Retinal pigment epithelial cell (primary cell): ENCODE data around the gene PTDSS2.

Source experiments
- DNase-seq: peaks from one replicate; pipeline ENCODE4 v3.0.0-alpha.2; 2010; ENCODE audit warnings: low read depth
- H3K4me3 ChIP-seq: 2 replicates; pipeline ENCODE4 v1.5.1; 2011; ENCODE audit warnings: mild to moderate bottlenecking, low read length, control low read depth, moderate library complexity
- TF ChIP-seq, protein P1 (sequence below): conservative IDR thresholded peaks from 2 replicates; pipeline ENCODE4 v1.5.1; 2011; ENCODE audit warnings: low read depth, low read length, control low read depth, inconsistent platforms

The PTDSS2 gene

DNA sequence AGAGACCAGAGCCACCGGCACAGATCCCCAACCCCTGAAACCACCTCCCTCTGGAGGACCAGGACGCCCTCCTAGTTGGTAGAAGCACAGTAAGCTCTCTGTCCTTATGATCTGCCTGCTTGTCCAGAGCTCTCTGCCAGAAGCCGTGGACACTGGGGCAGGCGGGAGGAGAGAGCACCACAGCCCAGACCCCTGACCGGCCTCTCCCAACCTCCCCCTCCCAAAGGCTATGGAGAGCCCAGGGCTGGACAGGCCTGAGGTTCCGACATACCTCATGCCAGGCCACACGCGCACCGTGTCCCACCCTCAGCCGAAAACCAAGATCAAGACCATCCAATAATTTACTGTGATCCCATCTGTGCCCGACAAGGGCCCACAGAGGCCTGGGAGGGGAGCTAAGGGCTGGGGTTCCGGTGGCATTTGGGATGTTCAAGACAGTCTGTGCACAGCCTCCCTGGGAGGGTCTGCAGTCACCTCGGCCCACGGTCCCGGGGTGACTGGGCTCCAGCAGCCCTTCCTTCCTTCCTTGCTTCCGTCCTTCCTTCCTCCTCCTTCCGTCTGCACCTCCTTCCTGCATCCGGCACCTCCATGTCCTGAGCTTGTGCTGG lies 81.9 kb downstream of the PTDSS2 start:
- no peak overlapping the region for H3K4me3 ChIP-seq
- TF ChIP-seq, protein P1, sequence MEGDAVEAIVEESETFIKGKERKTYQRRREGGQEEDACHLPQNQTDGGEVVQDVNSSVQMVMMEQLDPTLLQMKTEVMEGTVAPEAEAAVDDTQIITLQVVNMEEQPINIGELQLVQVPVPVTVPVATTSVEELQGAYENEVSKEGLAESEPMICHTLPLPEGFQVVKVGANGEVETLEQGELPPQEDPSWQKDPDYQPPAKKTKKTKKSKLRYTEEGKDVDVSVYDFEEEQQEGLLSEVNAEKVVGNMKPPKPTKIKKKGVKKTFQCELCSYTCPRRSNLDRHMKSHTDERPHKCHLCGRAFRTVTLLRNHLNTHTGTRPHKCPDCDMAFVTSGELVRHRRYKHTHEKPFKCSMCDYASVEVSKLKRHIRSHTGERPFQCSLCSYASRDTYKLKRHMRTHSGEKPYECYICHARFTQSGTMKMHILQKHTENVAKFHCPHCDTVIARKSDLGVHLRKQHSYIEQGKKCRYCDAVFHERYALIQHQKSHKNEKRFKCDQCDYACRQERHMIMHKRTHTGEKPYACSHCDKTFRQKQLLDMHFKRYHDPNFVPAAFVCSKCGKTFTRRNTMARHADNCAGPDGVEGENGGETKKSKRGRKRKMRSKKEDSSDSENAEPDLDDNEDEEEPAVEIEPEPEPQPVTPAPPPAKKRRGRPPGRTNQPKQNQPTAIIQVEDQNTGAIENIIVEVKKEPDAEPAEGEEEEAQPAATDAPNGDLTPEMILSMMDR, result no peak
- DNase-seq, result no peak

DNA sequence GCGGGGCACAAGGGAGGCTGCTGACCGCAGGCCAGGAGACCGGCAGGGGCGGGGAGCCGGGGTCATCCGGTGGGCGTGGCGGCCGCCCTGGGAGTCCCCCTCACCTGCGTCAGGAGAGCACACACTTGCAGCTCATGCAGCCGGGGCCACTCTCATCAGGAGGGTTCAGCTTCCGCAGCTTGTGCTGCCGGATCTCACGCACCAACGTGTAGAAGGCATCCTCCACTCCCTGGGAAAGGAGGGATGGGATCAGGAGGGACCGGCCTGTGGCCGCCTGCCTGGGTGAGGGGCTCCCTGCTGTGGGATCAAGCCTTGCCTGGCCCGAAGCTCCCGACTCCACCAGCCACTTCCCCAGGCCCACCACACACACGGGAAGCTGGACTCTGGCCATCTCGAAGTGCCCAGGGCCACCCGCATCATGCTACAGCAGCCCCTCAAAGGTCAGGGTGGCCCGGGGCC lies 82.5 kb downstream of the PTDSS2 start:
- TF ChIP-seq, protein P1, result no peak
- DNase-seq, result no peak
- no peak overlapping the region for H3K4me3 ChIP-seq

DNA sequence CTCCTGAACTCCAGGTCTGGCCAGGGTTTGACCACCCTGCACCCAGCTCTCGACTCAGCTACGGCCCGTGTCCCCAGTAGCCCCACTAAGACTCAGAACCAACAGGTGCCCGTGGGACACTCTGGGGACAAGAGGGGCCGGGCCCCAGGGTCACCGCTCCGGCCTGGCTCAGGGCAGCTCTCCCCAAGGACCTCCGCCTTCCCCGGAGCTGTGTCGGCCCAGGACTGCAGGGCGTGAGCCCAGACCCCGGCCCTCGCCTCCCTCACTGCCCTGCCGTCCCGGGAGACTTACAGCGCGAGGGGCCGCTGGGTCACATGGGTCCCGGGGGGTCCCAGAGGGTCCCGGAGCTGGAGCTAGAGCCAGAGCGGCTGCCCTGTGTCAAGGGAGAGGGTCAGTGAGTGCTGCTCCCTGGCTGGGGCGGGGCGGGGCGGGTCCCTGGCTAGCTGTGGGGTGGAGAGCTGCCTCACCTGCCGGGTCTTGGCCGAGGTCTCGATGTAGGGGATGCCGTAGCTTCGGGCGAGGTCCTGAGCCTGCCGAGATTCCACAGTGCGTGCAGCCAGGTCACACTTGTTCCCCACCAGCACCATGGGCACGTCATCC lies 83.0 kb downstream of the PTDSS2 start:
- DNase-seq, result no peak
- TF ChIP-seq, protein P1, result no peak
- no peak overlapping the region for H3K4me3 ChIP-seq

DNA sequence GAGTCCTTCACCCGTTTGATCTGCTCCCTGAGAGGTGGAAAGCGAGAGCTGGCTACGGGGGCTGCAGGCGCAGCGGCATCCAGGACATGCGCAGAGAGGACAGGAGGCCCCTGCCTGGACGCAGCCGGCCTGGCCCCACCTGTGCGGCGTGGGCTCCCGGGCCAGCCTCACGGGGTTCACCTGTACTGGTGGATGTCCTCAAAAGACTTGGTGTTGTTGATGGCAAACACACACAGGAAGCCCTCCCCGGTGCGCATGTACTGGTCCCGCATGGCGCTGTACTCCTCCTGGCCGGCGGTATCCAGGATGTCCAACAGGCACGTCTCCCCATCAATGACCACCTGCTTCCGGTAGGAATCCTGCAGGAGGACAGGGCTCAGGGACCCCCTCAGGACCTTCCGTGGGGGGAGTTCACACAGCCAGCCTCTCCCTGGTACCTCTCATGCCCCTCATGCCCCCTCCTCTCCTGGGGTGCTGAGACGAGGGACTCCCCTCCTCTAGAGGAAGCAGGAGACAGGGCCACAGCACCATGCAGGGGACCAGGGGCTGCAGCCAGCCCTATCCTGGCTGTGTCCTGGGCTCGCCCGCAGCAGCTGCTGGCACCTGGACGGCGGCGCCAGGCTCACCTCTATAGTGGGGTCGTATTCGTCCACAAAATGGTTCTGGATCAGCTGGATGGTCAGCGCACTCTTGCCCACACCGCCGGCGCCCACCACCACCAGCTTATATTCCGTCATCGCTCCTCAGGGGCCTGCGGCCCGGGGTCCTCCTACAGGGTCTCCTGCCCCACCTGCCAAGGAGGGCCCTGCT lies 83.7 kb downstream of the PTDSS2 start:
- H3K4me3 ChIP-seq, result peak overlapping the region; percentile 73
- TF ChIP-seq, protein P1, result no peak
- DNase-seq, result no peak

DNA sequence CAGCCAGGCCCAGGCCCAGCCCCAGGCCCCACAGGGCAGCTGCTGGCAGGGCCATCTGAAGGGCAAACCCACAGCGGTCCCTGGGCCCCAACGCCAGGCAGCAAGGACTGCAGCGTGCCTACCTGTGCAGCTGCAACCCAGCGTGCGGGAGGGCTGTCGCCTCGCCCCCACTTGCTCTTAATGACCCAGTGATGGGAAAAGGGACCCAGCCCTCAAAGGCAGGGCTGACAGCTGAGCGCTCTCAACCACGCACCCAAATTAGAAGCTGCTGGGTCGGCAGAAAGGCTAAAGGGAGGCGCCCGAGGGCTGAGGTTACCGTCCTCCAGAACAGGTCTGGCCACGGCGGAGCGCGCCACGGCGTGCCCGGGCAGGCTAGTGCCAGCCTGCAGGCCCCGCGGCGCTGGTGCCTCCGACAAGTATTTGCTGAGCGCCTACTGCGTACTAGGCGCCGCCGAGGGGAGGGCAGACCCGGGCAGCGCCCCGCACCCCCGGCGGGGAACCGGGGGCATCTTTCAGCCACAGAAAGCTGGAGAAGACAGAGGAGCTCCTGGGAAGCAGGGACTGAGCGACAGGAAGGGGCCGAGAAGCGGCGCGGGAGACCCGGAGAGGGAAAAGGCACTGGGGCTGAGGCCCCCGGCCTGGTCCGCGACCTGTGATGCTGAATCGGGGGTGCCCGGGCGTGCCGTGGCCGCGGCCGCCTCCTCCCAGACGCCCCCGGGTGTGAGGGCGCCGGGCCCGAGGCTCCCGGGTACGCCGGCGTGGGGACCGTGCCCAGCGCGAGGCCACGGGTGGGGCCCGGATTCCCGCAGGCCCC lies 84.5 kb downstream of the PTDSS2 start:
- TF ChIP-seq, protein P1, result peak; percentile 2
- no peak for DNase-seq
- peak overlapping the region; percentile 73 for H3K4me3 ChIP-seq

DNA sequence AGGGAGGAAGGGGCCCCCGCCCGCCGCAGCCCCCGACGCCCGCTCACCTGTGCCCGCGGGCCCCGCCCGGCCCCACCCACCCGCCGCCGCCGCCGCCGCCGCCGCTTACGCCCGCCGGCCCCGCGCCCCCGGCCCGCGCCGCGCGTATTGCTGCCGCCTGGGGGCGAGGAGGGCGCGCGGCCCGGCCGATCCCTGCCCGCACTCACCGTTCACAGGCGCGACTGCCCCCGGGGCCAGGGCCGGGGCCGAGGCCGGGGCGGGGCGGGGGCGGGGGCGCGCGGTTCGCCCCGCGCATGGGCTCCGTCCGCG lies 85.1 kb downstream of the PTDSS2 start:
- no peak for DNase-seq
- H3K4me3 ChIP-seq, result peak overlapping the region; percentile 73
- TF ChIP-seq, protein P1, result no peak
